Fibroblast of lung (primary cell): ENCODE results near the gene GDF7. TPM values are rescaled to one million over a fixed set of nuclear protein-coding genes. Genes with fewer than 3 reads are reported as not detected.

Source experiments
- DNase-seq, 2 donors: peaks; one replicate each; pipeline versions ENCODE4 v3.0.0 to v3.0.0-alpha.2; 2010; ENCODE audit warnings: low read depth in 2 of 2
- H2AFZ ChIP-seq: 2 replicates; pipeline ENCODE4 v1.5.1; 2012; ENCODE audit warnings: low read length, control low read depth, inconsistent platforms
- H3K27ac ChIP-seq: 2 replicates; pipeline ENCODE4 v1.5.1; 2011; ENCODE audit warnings: low read length, control low read depth; ENCODE audit not compliant: insufficient read depth
- H3K27me3 ChIP-seq: 2 replicates; pipeline ENCODE4 v1.5.1; 2011; ENCODE audit warnings: mild to moderate bottlenecking, low read length; ENCODE audit not compliant: control insufficient read depth, insufficient read depth
- H3K36me3 ChIP-seq: 2 replicates; pipeline ENCODE4 v1.5.1; 2011; ENCODE audit warnings: low read length; ENCODE audit not compliant: control insufficient read depth, insufficient read depth
- H3K4me1 ChIP-seq: 2 replicates; pipeline ENCODE4 v1.5.1; 2011; ENCODE audit warnings: low read length; ENCODE audit not compliant: control insufficient read depth, insufficient read depth; ENCODE audit errors: extremely low read depth
- H3K4me2 ChIP-seq: 2 replicates; pipeline ENCODE4 v1.5.1; 2011; ENCODE audit warnings: low read length, control low read depth; ENCODE audit not compliant: insufficient read depth; ENCODE audit errors: extremely low read depth
- H3K4me3 ChIP-seq, 4 experiments: fragments of 200-600 bp in 1 of 4; sonication (generic) in 1 of 4; replicated peaks in 1 of 4; 2 replicates each; pipeline ENCODE4 v1.5.1; 2011 to 2016; ENCODE audit warnings: low read length in 4 of 4, low read depth in 3 of 4, mild to moderate bottlenecking in 3 of 4, control low read depth in 2 of 4, inconsistent platforms in 1 of 4, mixed read lengths in 1 of 4; ENCODE audit not compliant: insufficient read depth in 1 of 4; ENCODE audit errors: control extremely low read depth in 1 of 4
- H3K79me2 ChIP-seq: 2 replicates; pipeline ENCODE4 v1.5.1; 2012; ENCODE audit warnings: mild to moderate bottlenecking, low read length, inconsistent platforms; ENCODE audit not compliant: control insufficient read depth, insufficient read depth
- H3K9ac ChIP-seq: 2 replicates; pipeline ENCODE4 v1.5.1; 2011; ENCODE audit warnings: mild to moderate bottlenecking, low read length, control low read depth; ENCODE audit not compliant: insufficient read depth
- H3K9me3 ChIP-seq: 2 replicates; pipeline ENCODE4 v1.5.1; 2012; ENCODE audit warnings: low read depth, low read length; ENCODE audit not compliant: control insufficient read depth, insufficient read depth
- H4K20me1 ChIP-seq: 2 replicates; pipeline ENCODE4 v1.5.1; 2011; ENCODE audit warnings: low read length; ENCODE audit not compliant: control insufficient read depth, insufficient read depth; ENCODE audit errors: extremely low read depth
- CTCF ChIP-seq, 2 donors: IDR thresholded peaks in 1 of 2; conservative IDR thresholded peaks in 1 of 2; 1 replicate in 1 of 2; 2 replicates in 1 of 2; pipeline ENCODE4 v1.5.1; 2011 to 2012; ENCODE audit warnings: low read length in 2 of 2, control low read depth in 1 of 2, inconsistent platforms in 1 of 2, low read depth in 1 of 2, mild to moderate bottlenecking in 1 of 2
- EZH2 ChIP-seq: IDR thresholded peaks from 2 replicates; pipeline ENCODE4 v1.5.1; 2012; ENCODE audit warnings: low read length, control low read depth, mild to moderate bottlenecking; ENCODE audit errors: missing control alignments
- polyA plus RNA-seq, 2 donors: library from polyadenylated mRNA; depleted of rRNA in 1 of 2; stranded (reverse) in 1 of 2; unstranded in 1 of 2; fragments of >200 nt; gene quantifications; 2 replicates each; pipeline ENCODE4 v1.2.1, GENCODE V29; 2011 to 2012; ENCODE audit warnings: missing spikeins in 1 of 2
- total RNA-seq: library from RNA; depleted of rRNA; stranded (reverse); fragments of >200 nt; gene quantifications from 2 replicates; pipeline ENCODE4 v1.2.1, GENCODE V29; 2014

The GDF7 gene
- total and polyA plus RNA-seq, 2 donors (not counting 1 experiment from before 2014, with no cell fraction given): 0.33 TPM; not detected in 1

- DNase-seq: no peak
- Histone ChIP-seq H3K4me1 (peaks cover 10% of the 10 kb centered on the region), H3K27ac (no peak overlapping the region), H3K36me3 (peaks cover 10% of the 10 kb centered on the region), H3K9ac (no peak overlapping the region), H3K4me2 (no peak overlapping the region), H3K79me2 (peaks cover 24% of the 10 kb centered on the region), H3K27me3 (no peaks in the 10 kb centered on the region), H4K20me1 (no peaks in the 10 kb centered on the region), H2AFZ (no peak overlapping the region), H3K9me3 (no peaks in the 10 kb centered on the region), H3K4me3 (no peak overlapping the region)
- no peak for TF ChIP-seq CTCF (conservative IDR thresholded peaks at IDR 0.05 in 1 of 2, IDR thresholded peaks at IDR 0.05 in 1 of 2; ENCODE audit: low read depth in 1 of 2, low read length in 2 of 2)
- TF ChIP-seq EZH2: no peak
Observed at GRCh38 chr2:20647211-20647610, 19.7 kb upstream of the GDF7 start.

GRCh38 chr2:20647738-20648137 lies 19.2 kb upstream of the GDF7 start:
- Histone ChIP-seq H3K4me2 (no peak overlapping the region), H3K27me3 (no peaks in the 10 kb centered on the region)

GRCh38 chr2:20648206-20648605 lies 18.7 kb upstream of the GDF7 start:
- H3K4me1 ChIP-seq: peaks cover 9% of the 10 kb centered on the region
- no peak for TF ChIP-seq CTCF (conservative IDR thresholded peaks at IDR 0.05 in 1 of 2, IDR thresholded peaks at IDR 0.05 in 1 of 2; ENCODE audit: low read depth in 1 of 2, low read length in 2 of 2)
- no peak for TF ChIP-seq EZH2
- H3K79me2 ChIP-seq: peaks cover 24% of the 10 kb centered on the region

More at GRCh38 chr2:20647738-20648137, 19.2 kb upstream of the GDF7 start:
- Histone ChIP-seq H3K79me2 (peaks cover 24% of the 10 kb centered on the region), H3K9me3 (no peaks in the 10 kb centered on the region), H4K20me1 (no peaks in the 10 kb centered on the region), H3K9ac (no peak overlapping the region), H3K36me3 (peaks cover 9% of the 10 kb centered on the region), H3K27ac (no peak overlapping the region), H2AFZ (no peak overlapping the region), H3K4me1 (peaks cover 9% of the 10 kb centered on the region), H3K4me3 (no peak overlapping the region)
- TF ChIP-seq EZH2 (no peak), CTCF (conservative IDR thresholded peaks at IDR 0.05 in 1 of 2, IDR thresholded peaks at IDR 0.05 in 1 of 2; ENCODE audit: low read depth in 1 of 2, low read length in 2 of 2) (no peak)
- no peak for DNase-seq

More at GRCh38 chr2:20648206-20648605, 18.7 kb upstream of the GDF7 start:
- Histone ChIP-seq H3K36me3 (peaks cover 9% of the 10 kb centered on the region), H3K4me2 (no peak overlapping the region), H3K27me3 (no peaks in the 10 kb centered on the region), H4K20me1 (no peaks in the 10 kb centered on the region), H3K4me3 (no peak overlapping the region), H3K27ac (no peak overlapping the region), H3K9ac (no peak overlapping the region), H2AFZ (no peak overlapping the region), H3K9me3 (no peaks in the 10 kb centered on the region)
- DNase-seq: no peak
